Peyer's patch (tissue), 4 donors: ENCODE results near the gene NEUROD2. TPM values are rescaled to one million over a fixed set of nuclear protein-coding genes. Genes with fewer than 3 reads are reported as not detected.
A peak's percentile ranks its signal among the peaks of the same experiment; 100 is the strongest.

Source experiments
- DNase-seq, 3 donors: peaks; one replicate each; pipeline ENCODE4 v3.0.0-alpha.2; 2017 to 2019
- H3K27ac ChIP-seq, 4 donors: fragments of 200-600 bp; sonication (generic); one replicate each; pipeline ENCODE4 v1.5.1; 2016 to 2019
- H3K27me3 ChIP-seq, 2 donors: fragments of 200-600 bp; sonication (generic); one replicate each; pipeline ENCODE4 v1.5.1; 2019
- H3K36me3 ChIP-seq, 3 donors: fragments of 200-600 bp; sonication (generic); one replicate each; pipeline ENCODE4 v1.5.1; 2016 to 2019
- H3K4me1 ChIP-seq, 4 donors: fragments of 200-600 bp; sonication (generic); one replicate each; pipeline ENCODE4 v1.5.1; 2016 to 2019
- H3K4me3 ChIP-seq, 4 donors: fragments of 200-600 bp; sonication (generic); 1 replicate in 3 of 4; 2 replicates in 1 of 4; pipeline ENCODE4 v1.5.1; 2016 to 2019; ENCODE audit warnings: mild to moderate bottlenecking in 1 of 4
- H3K9me3 ChIP-seq, 4 donors: fragments of 200-600 bp; sonication (generic); one replicate each; pipeline ENCODE4 v1.5.1; 2016 to 2019; ENCODE audit warnings: mild to moderate bottlenecking in 1 of 4
- POLR2A ChIP-seq, 2 donors: fragments of 450-650 bp; IDR thresholded peaks; one replicate each; pipeline ENCODE4 v1.5.1; 2017; ENCODE audit warnings: antibody characterized with exemption in 2 of 2, mild to moderate bottlenecking in 2 of 2, moderate library complexity in 2 of 2
- total RNA-seq, 4 donors: library from RNA; depleted of rRNA; stranded (reverse); fragments of >200 nt; gene quantifications; one replicate each; pipeline ENCODE4 v1.1.0, GENCODE V29; 2016
- TF ChIP-seq, protein P1 (sequence below), 6 experiments: fragments of 450-650 bp in 4 of 6; fragments of 200-600 bp in 2 of 6; sonication (generic) in 1 of 6; IDR thresholded peaks; one replicate each; pipeline ENCODE4 v1.5.1; 2017 to 2019; ENCODE audit warnings: antibody characterized with exemption in 6 of 6, mild to moderate bottlenecking in 3 of 6, moderate library complexity in 1 of 6

The NEUROD2 gene
- total RNA-seq, 4 donors from 2014 or later = not detected

DNA sequence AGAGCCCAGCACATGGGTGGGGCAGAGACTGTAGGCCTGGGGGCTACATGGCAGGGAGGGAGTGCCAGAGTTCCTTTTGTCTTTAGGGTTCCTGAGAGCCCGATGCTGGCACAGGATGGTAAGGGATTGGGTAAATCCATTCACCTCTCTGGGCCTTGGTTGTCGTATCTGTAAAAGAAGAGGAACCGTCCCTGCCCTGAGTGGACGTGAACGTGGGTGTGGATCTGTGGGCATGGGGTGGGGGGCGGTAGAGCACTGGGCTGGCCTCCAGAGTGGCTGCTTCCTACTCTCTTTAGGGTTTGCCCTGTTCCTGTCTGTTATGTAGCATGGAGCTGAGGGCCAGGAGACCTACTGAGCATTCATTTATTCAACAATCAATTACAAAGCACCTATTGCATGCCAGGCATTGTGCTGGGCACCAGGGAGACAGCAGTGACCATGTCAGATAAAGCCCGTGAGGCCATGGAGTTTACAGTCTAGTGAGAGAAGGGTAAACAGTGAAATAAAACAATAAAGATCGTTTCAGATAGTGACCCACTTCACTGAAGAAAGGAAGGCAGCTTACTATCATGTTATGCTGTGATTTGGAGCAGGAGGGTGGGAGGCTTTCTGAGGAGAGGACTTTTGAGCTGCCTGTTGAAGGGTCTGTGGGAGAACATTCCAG, 44.3 kb upstream of the NEUROD2 start:
- TF ChIP-seq, protein P1, sequence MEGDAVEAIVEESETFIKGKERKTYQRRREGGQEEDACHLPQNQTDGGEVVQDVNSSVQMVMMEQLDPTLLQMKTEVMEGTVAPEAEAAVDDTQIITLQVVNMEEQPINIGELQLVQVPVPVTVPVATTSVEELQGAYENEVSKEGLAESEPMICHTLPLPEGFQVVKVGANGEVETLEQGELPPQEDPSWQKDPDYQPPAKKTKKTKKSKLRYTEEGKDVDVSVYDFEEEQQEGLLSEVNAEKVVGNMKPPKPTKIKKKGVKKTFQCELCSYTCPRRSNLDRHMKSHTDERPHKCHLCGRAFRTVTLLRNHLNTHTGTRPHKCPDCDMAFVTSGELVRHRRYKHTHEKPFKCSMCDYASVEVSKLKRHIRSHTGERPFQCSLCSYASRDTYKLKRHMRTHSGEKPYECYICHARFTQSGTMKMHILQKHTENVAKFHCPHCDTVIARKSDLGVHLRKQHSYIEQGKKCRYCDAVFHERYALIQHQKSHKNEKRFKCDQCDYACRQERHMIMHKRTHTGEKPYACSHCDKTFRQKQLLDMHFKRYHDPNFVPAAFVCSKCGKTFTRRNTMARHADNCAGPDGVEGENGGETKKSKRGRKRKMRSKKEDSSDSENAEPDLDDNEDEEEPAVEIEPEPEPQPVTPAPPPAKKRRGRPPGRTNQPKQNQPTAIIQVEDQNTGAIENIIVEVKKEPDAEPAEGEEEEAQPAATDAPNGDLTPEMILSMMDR (IDR thresholded peaks at IDR 0.05) = peak in 1 of 6 experiments; percentile 2
- no peak for TF ChIP-seq POLR2A (IDR thresholded peaks at IDR 0.05)
- Histone ChIP-seq H3K27me3 (no peaks in the 10 kb centered on the region), H3K9me3 (no peaks in the 10 kb centered on the region), H3K4me1 (peaks cover 0 to 34% (median 10%) of the 10 kb centered on the region in 4 donors), H3K4me3 (no peak overlapping the region), H3K36me3 (peaks cover 0 to 28% (median 0%) of the 10 kb centered on the region in 3 donors), H3K27ac (peak overlapping the region in 2 of 4 donors; percentile 36 to 81)
- DNase-seq = no peak

DNA sequence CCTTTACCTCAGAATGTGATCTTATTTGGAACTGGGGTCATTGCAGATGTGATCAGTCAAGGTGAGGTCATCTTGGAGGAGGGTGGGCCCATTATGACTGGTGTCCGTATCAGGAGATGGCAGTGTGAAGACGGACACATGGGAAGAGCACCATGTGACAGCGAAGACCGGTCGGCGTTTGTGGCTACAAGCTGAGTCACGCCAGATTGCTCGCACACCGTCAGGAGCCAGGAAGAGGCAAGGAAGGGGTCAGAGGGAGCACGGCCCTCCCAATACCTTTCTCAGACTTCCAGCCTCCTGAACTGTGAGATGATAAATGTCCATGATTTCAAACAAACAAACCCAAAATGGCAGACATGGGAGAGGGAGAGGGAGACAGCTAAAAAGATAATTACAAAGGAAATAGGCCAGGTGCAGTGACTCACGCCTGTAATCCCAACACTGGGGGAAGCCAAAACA, 42.4 kb upstream of the NEUROD2 start:
- H3K4me3 ChIP-seq = no peak overlapping the region
- H3K27me3 ChIP-seq = no peaks in the 10 kb centered on the region
- TF ChIP-seq, protein P1 (IDR thresholded peaks at IDR 0.05) = no peak
- H3K36me3 ChIP-seq = peaks cover 0 to 10% (median 0%) of the 10 kb centered on the region in 3 donors
- H3K9me3 ChIP-seq = no peaks in the 10 kb centered on the region
- DNase-seq = no peak
- H3K27ac ChIP-seq = no peak overlapping the region
- H3K4me1 ChIP-seq = peaks cover 0 to 34% (median 10%) of the 10 kb centered on the region in 4 donors

DNA sequence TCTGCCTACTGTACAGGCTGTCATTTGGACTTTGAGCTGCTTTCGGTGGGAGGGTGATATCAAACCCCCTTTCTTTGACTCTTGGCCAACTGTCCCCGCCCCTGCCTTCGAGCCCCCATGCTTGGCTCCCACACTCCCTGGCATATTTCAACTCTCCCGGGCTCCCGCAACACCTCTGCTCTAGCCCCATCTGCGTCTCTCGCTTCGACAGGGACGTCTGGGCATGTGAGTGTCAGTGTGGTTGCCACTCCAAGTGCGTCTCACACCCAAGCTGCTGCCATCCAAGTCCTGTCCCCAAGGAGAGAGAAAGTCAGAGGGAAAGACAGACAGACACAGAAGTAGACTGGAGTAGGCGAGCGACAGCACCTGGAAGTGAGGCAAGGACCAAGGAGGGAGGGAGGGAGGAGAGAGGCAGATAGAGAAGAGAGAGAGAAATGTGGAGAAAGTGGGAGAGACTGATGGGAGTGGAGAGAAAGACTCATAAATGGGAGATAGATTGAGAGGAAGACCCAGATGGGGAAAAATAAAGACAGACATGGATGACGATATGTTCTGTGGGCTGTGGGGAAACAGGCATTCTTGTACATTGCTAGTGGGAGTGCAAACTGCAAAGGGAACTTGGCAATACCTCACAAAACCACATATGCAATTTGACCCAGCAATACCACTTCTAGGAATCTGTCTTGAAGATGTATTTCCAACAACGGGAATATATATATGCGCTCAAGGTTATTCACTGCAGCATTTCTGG, 41.1 kb upstream of the NEUROD2 start:
- no peak overlapping the region for H3K4me3 ChIP-seq

DNA sequence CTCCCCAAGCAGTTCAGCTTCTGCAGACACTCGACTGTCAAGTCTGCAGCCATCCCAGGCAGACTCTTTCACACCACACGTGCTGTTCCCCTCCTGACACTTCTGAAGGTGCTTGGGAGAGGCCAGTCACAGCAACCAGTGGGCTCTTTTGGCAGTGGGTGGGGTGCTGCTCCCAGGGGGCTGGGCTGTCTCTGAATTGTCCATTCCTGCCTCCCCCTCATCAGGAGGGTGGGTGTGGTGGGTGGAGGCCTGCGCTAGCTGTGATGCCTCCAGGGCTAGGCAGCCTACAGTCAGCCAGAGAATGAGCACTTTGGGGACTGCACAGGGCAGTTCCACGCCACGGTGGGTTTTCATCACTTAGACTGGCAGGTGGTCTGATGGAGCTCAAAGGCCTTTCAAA, 39.5 kb upstream of the NEUROD2 start:
- DNase-seq = no peak
- H3K9me3 ChIP-seq = no peaks in the 10 kb centered on the region
- no peak for TF ChIP-seq POLR2A (IDR thresholded peaks at IDR 0.05)
- TF ChIP-seq, protein P1 (IDR thresholded peaks at IDR 0.05) = no peak
- H3K4me3 ChIP-seq = no peak overlapping the region
- H3K36me3 ChIP-seq = no peaks in the 10 kb centered on the region
- H3K27me3 ChIP-seq = no peaks in the 10 kb centered on the region
- no peak overlapping the region for H3K27ac ChIP-seq
- peaks cover 0 to 31% (median 6%) of the 10 kb centered on the region in 4 donors for H3K4me1 ChIP-seq

More for the DNA sequence above, 41.1 kb upstream of the NEUROD2 start:
- no peaks in the 10 kb centered on the region for H3K9me3 ChIP-seq
- no peaks in the 10 kb centered on the region for H3K36me3 ChIP-seq
- TF ChIP-seq, protein P1 (IDR thresholded peaks at IDR 0.05) = no peak
- TF ChIP-seq POLR2A (IDR thresholded peaks at IDR 0.05) = no peak
- H3K4me1 ChIP-seq = peaks cover 0 to 34% (median 10%) of the 10 kb centered on the region in 4 donors
- H3K27ac ChIP-seq = no peak overlapping the region
- no peak for DNase-seq
- no peaks in the 10 kb centered on the region for H3K27me3 ChIP-seq

DNA sequence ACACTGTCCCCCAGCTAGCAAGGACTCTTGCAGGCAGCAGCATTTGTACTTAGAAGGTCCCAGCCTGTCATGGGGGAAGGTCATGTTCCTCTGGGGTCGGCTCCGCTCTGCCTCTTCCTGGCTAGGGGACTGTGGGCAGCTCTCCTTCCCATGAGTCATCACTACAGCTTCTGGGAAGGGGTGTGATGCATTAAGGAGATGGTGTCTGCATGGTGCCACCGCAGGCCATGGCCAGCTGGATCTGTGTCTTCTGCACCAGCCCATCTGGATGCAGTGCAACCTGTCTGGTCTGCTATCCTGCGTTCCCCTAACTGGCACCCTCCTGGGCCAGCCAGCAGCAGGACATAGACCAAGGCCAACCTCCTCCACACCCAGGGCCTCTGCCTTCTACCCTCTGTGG, 35.6 kb upstream of the NEUROD2 start:
- H3K4me1 ChIP-seq = peaks cover 0 to 49% (median 5%) of the 10 kb centered on the region in 4 donors
- no peak overlapping the region for H3K27ac ChIP-seq
- no peak for DNase-seq
- H3K27me3 ChIP-seq = no peaks in the 10 kb centered on the region
- no peak for TF ChIP-seq POLR2A (IDR thresholded peaks at IDR 0.05)
- TF ChIP-seq, protein P1 (IDR thresholded peaks at IDR 0.05) = no peak
- no peaks in the 10 kb centered on the region for H3K36me3 ChIP-seq
- H3K9me3 ChIP-seq = no peaks in the 10 kb centered on the region
- H3K4me3 ChIP-seq = no peak overlapping the region
